GM12891 (cell line): ENCODE results near the gene PADI1.
"Not testable (repeated sequence)": the region's sequence is repeated elsewhere in the genome, so short reads cannot be mapped to it uniquely, and the experiment has no call there.

ENCODE experiments used
- DNase-seq: peaks from one replicate; pipeline ENCODE4 v3.0.0; 2011; ENCODE audit warnings: low spot score; ENCODE audit not compliant: insufficient read length
- FAIRE-seq: peaks from 2 replicates; lab custom pipeline; 2011; peaks lifted over from hg19 to GRCh38; lab: Jason Lieb, UNC
- PAX5 ChIP-seq: IDR thresholded peaks from 2 replicates; pipeline ENCODE4 v1.6.1; 2011; ENCODE audit warnings: low read length, moderate library complexity, mild to moderate bottlenecking; ENCODE audit not compliant: insufficient read depth, severe bottlenecking
- POLR2A ChIP-seq: IDR thresholded peaks from 2 replicates; pipeline ENCODE4 v1.6.1; 2011; ENCODE audit warnings: low read depth, low read length, control low read depth
- POLR2AphosphoS5 ChIP-seq: IDR thresholded peaks from 2 replicates; pipeline ENCODE4 v1.6.1; 2011; ENCODE audit warnings: low read depth, low read length, control low read depth
- POU2F2 ChIP-seq: IDR thresholded peaks from 2 replicates; pipeline ENCODE4 v1.6.1; 2011; ENCODE audit warnings: low read depth, mild to moderate bottlenecking, control low read depth, low read length, moderate library complexity
- SPI1 ChIP-seq: IDR thresholded peaks from 2 replicates; pipeline ENCODE4 v1.6.1; 2011; ENCODE audit warnings: low read depth, low read length, control low read depth
- TAF1 ChIP-seq: IDR thresholded peaks from 2 replicates; pipeline ENCODE4 v1.6.1; 2011; ENCODE audit warnings: low read depth, low read length, control low read depth

PADI1 gene

DNA sequence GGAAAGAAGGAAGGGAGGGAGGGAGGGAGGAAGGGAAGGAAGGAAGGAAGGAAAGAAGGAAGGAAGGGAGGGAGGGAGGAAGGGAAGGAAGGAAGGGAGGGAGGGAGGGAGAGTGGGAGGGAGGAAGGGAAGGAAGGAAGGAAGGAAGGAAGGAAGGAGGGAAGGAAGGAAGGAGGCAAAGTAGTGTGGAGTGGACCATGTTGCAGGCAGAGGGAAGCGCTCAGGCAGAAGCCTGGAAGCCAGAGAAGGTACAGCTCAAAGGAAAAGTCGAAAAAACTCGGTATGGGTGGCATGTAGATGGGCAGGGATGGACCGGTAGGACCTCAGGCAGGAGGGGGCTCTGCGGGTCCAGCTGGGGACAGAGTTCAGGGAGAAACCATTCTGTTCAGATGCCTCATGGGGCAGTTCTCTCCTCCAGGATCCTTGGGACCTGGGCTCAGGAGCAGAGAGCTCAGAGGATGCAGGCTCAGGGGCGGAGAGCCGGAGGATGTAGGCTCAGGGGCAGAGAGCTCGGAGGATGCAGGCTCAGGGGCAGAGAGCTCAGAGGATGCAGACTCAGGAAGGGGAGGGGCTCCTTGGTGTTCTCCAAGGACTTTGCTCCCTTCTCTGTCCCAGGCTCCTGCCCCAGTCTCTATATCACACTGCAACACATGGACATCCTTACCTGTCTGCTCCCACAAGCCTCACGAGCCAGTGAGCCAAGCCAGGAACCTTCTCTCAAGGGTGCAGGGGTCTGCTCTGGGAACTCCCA is 30.4 kb downstream of the PADI1 start:
- FAIRE-seq = no peak
- DNase-seq = no peak
- TF ChIP-seq PAX5 = no peak
- TF ChIP-seq POU2F2 = no peak
- TF ChIP-seq TAF1 = no peak
- no peak for TF ChIP-seq SPI1
- TF ChIP-seq POLR2AphosphoS5 = no peak
- no peak for TF ChIP-seq POLR2A

GRCh38 chr1:17236779-17237560 is 32.0 kb downstream of the PADI1 start:
- FAIRE-seq (peak; percentile 99), DNase-seq (peak; percentile 84)
- TF ChIP-seq POU2F2 (no peak), PAX5 (no peak), POLR2AphosphoS5 (no peak), SPI1 (no peak), POLR2A (no peak)

DNA sequence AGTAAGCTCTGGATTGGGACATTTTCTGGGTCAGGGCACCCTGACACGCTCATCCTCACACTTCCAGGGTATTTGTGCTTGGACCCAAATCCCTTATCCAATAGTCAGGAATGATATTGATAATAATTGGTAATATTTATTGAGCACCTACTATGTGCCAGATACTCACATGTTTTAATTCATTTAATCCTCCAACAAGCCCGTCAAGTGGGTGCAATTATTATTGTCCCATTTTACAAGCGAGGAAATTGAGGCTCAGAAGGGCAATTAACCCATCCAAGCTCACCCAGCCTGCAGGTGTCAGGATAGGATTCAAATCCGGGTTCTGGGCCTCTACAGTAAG is 32.6 kb downstream of the PADI1 start:
- DNase-seq (no peak), FAIRE-seq (no peak)
- TF ChIP-seq POU2F2 (no peak), POLR2A (no peak), POLR2AphosphoS5 (no peak), SPI1 (no peak), PAX5 (no peak), TAF1 (no peak)

GRCh38 chr1:17239420-17239819 is 34.5 kb downstream of the PADI1 start:
- peak; percentile 58 for DNase-seq
- TF ChIP-seq POLR2A = no peak
- FAIRE-seq = peak; percentile 41

GRCh38 chr1:17241011-17241779 is 36.3 kb downstream of the PADI1 start:
- not testable (repeated sequence) for FAIRE-seq, DNase-seq

- not testable (repeated sequence) for FAIRE-seq, DNase-seq
Measured at GRCh38 chr1:17241780-17242074, 36.8 kb downstream of the PADI1 start.

DNA sequence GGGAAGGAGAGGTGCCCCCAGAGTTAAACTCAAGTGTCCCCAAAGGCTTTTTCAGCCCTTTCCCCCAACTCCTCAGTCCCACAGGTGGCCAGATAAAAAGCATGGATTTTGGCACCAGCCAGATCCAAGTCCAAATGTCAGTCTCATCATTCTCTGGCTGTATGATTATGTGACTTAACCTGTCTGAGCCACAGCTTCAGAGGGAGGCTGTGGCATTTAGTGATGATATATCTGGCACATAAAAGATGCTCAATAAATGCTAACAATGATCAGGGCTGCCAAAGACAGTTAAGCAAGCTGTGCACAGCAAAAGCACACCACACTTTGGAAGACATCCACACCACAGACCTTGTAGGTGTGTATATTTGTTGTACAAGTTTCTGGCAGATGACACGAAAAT is 38.3 kb downstream of the PADI1 start:
- no peak for DNase-seq
- TF ChIP-seq SPI1 (no peak), POU2F2 (no peak), PAX5 (no peak), TAF1 (no peak), POLR2AphosphoS5 (no peak), POLR2A (no peak)
- no peak for FAIRE-seq

GRCh38 chr1:17244821-17245740 is 40.2 kb downstream of the PADI1 start:
- no peak for TF ChIP-seq SPI1
- TF ChIP-seq TAF1 = no peak
- TF ChIP-seq POLR2AphosphoS5 = no peak
- no peak for TF ChIP-seq PAX5
- no peak for TF ChIP-seq POLR2A
- no peak for TF ChIP-seq POU2F2
- FAIRE-seq = no peak
- no peak for DNase-seq

GRCh38 chr1:17245816-17246325 is 40.9 kb downstream of the PADI1 start:
- FAIRE-seq = peak; percentile 20
- TF ChIP-seq SPI1 (no peak), PAX5 (no peak), POU2F2 (no peak)
- no peak for DNase-seq
